Measurements from ENCODE around the gene USP40.

The USP40 gene

GRCh38 chr2:233440314-233440713 lies 126.3 kb downstream of the USP40 start:
- H3K79me2 ChIP-seq (ENCODE audit: insufficient read depth, low read length), result no peaks in the 10 kb centered on the region
- no peak overlapping the region for H3K4me2 ChIP-seq (ENCODE audit: insufficient read depth, low read length)
- H3K4me3 ChIP-seq (ENCODE audit: low read depth in 1 of 2, low read length in 2 of 2), result no peak overlapping the region
- 0 out of 2 replicates have a peak, but pooled peaks cover 7% of the 10 kb centered on the region for H4K20me1 ChIP-seq (ENCODE audit: insufficient read depth, low read length)
- TF ChIP-seq CTCF (IDR thresholded peaks at IDR 0.05; ENCODE audit: borderline replicate concordance, extremely low read depth, low read length, poor library complexity, severe bottlenecking) (no peak), EZH2 (IDR thresholded peaks at IDR 0.05; ENCODE audit: borderline replicate concordance, low read depth, low read length, severe bottlenecking) (no peak)
- H2AFZ ChIP-seq (ENCODE audit: low read depth, low read length), result no peak overlapping the region
- DNase-seq (no peak), ATAC-seq (ENCODE audit: insufficient read depth, low read depth) (no peak)
- H3K36me3 ChIP-seq (ENCODE audit: insufficient read depth, low read length), result peaks cover 66% of the 10 kb centered on the region
- no peak overlapping the region for H3K27ac ChIP-seq (ENCODE audit: low read length)
- no peak overlapping the region for H3K9ac ChIP-seq (ENCODE audit: low read depth, low read length)
- H3K27me3 ChIP-seq (ENCODE audit: insufficient read depth, low read length, poor library complexity), result no peaks in the 10 kb centered on the region
- H3K4me1 ChIP-seq (ENCODE audit: insufficient read depth, low read length), result no peaks in the 10 kb centered on the region
- H3K9me3 ChIP-seq (ENCODE audit: insufficient read depth, low read length, severe bottlenecking), result no peaks in the 10 kb centered on the region

GRCh38 chr2:233439191-233439590 lies 127.4 kb downstream of the USP40 start:
- H3K4me1 ChIP-seq (ENCODE audit: insufficient read depth, low read length), result no peaks in the 10 kb centered on the region
- DNase-seq (no peak), ATAC-seq (ENCODE audit: insufficient read depth, low read depth) (no peak)
- H3K4me2 ChIP-seq (ENCODE audit: insufficient read depth, low read length), result no peak overlapping the region
- peaks cover 54% of the 10 kb centered on the region for H3K36me3 ChIP-seq (ENCODE audit: insufficient read depth, low read length)
- H3K4me3 ChIP-seq (ENCODE audit: low read depth in 1 of 2, low read length in 2 of 2), result no peak overlapping the region
- 0 out of 2 replicates have a peak, but pooled peaks cover 7% of the 10 kb centered on the region for H4K20me1 ChIP-seq (ENCODE audit: insufficient read depth, low read length)
- no peaks in the 10 kb centered on the region for H3K79me2 ChIP-seq (ENCODE audit: insufficient read depth, low read length)
- H3K9me3 ChIP-seq (ENCODE audit: insufficient read depth, low read length, severe bottlenecking), result no peaks in the 10 kb centered on the region
- H3K27ac ChIP-seq (ENCODE audit: low read length), result no peak overlapping the region
- H2AFZ ChIP-seq (ENCODE audit: low read depth, low read length), result no peak overlapping the region
- TF ChIP-seq EZH2 (IDR thresholded peaks at IDR 0.05; ENCODE audit: borderline replicate concordance, low read depth, low read length, severe bottlenecking) (no peak), CTCF (IDR thresholded peaks at IDR 0.05; ENCODE audit: borderline replicate concordance, extremely low read depth, low read length, poor library complexity, severe bottlenecking) (no peak)
- H3K9ac ChIP-seq (ENCODE audit: low read depth, low read length), result no peak overlapping the region
- no peaks in the 10 kb centered on the region for H3K27me3 ChIP-seq (ENCODE audit: insufficient read depth, low read length, poor library complexity)

GRCh38 chr2:233438573-233439147 lies 127.9 kb downstream of the USP40 start:
- peaks cover 54% of the 10 kb centered on the region for H3K36me3 ChIP-seq (ENCODE audit: insufficient read depth, low read length)
- H3K4me3 ChIP-seq (ENCODE audit: low read depth in 1 of 2, low read length in 2 of 2), result no peak overlapping the region
- no peak for ATAC-seq (ENCODE audit: insufficient read depth, low read depth)
- no peaks in the 10 kb centered on the region for H3K27me3 ChIP-seq (ENCODE audit: insufficient read depth, low read length, poor library complexity)
- H3K9me3 ChIP-seq (ENCODE audit: insufficient read depth, low read length, severe bottlenecking), result no peaks in the 10 kb centered on the region
- 0 out of 2 replicates have a peak, but pooled peaks cover 7% of the 10 kb centered on the region for H4K20me1 ChIP-seq (ENCODE audit: insufficient read depth, low read length)
- no peak for DNase-seq
- no peak overlapping the region for H3K9ac ChIP-seq (ENCODE audit: low read depth, low read length)
- no peaks in the 10 kb centered on the region for H3K4me1 ChIP-seq (ENCODE audit: insufficient read depth, low read length)
- no peaks in the 10 kb centered on the region for H3K79me2 ChIP-seq (ENCODE audit: insufficient read depth, low read length)
- H2AFZ ChIP-seq (ENCODE audit: low read depth, low read length), result no peak overlapping the region
- H3K4me2 ChIP-seq (ENCODE audit: insufficient read depth, low read length), result no peak overlapping the region
- TF ChIP-seq CTCF (IDR thresholded peaks at IDR 0.05; ENCODE audit: borderline replicate concordance, extremely low read depth, low read length, poor library complexity, severe bottlenecking), result no peak
- no peak for TF ChIP-seq EZH2 (IDR thresholded peaks at IDR 0.05; ENCODE audit: borderline replicate concordance, low read depth, low read length, severe bottlenecking)
- no peak overlapping the region for H3K27ac ChIP-seq (ENCODE audit: low read length)
